Nephron progenitor cell (in vitro differentiated cells): ENCODE measurements around the gene PTPN22.
A peak's percentile ranks its signal among the peaks of the same experiment; 100 is the strongest.

Experiments
- DNase-seq: peaks from one replicate; pipeline ENCODE4 v3.0.0; 2021
- H3K27ac Mint-ChIP-seq: 2 replicates; pipeline ENCODE4 v1.8.0; 2021; ENCODE audit warnings: mild to moderate bottlenecking, moderate library complexity, mixed read lengths
- H3K27me3 Mint-ChIP-seq: 2 replicates; pipeline ENCODE4 v1.8.0; 2021; ENCODE audit warnings: mild to moderate bottlenecking, low read depth, mixed read lengths; ENCODE audit not compliant: poor library complexity
- H3K36me3 Mint-ChIP-seq: 2 replicates; pipeline ENCODE4 v1.8.0; 2021; ENCODE audit warnings: low read depth, mixed read lengths
- H3K4me1 Mint-ChIP-seq: 2 replicates; pipeline ENCODE4 v1.8.0; 2021; ENCODE audit warnings: mixed read lengths
- H3K4me3 Mint-ChIP-seq: 2 replicates; pipeline ENCODE4 v1.8.0; 2021; ENCODE audit warnings: mild to moderate bottlenecking, moderate library complexity, mixed read lengths
- H3K9me3 Mint-ChIP-seq: 2 replicates; pipeline ENCODE4 v1.8.0; 2021; ENCODE audit warnings: mild to moderate bottlenecking, moderate library complexity, mixed read lengths
- CTCF ChIP-seq: fragments of 200-600 bp; sonication (generic); IDR thresholded peaks from 2 replicates; pipeline ENCODE4 v1.5.0; 2021; ENCODE audit warnings: antibody characterized with exemption

PTPN22 gene

GRCh38 chr1:113800487-113800886 lies 71.0 kb downstream of the PTPN22 start:
- no peak overlapping the region for H3K27ac Mint-ChIP-seq
- DNase-seq: no peak
- H3K4me1 Mint-ChIP-seq: peaks cover 7% of the 10 kb centered on the region
- no peaks in the 10 kb centered on the region for H3K27me3 Mint-ChIP-seq
- peaks cover 61% of the 10 kb centered on the region for H3K36me3 Mint-ChIP-seq
- no peak overlapping the region for H3K4me3 Mint-ChIP-seq
- peaks cover 9% of the 10 kb centered on the region for H3K9me3 Mint-ChIP-seq
- no peak for TF ChIP-seq CTCF

- no peak for DNase-seq
- Mint-ChIP-seq H3K27me3 (no peaks in the 10 kb centered on the region), H3K4me3 (no peak overlapping the region), H3K36me3 (peaks cover 61% of the 10 kb centered on the region), H3K4me1 (no peaks in the 10 kb centered on the region), H3K9me3 (no peaks in the 10 kb centered on the region), H3K27ac (no peak overlapping the region)
- no peak for TF ChIP-seq CTCF
Measured at GRCh38 chr1:113797472-113797871, 74.0 kb downstream of the PTPN22 start.

- no peaks in the 10 kb centered on the region for H3K9me3 Mint-ChIP-seq
- H3K27me3 Mint-ChIP-seq: no peaks in the 10 kb centered on the region
- no peak for DNase-seq
- no peak overlapping the region for H3K4me3 Mint-ChIP-seq
- no peaks in the 10 kb centered on the region for H3K4me1 Mint-ChIP-seq
- peaks cover 79% of the 10 kb centered on the region for H3K36me3 Mint-ChIP-seq
- no peak for TF ChIP-seq CTCF
- H3K27ac Mint-ChIP-seq: no peak overlapping the region
Measured at GRCh38 chr1:113793878-113794834, 77.4 kb downstream of the PTPN22 start.

- Mint-ChIP-seq H3K9me3 (no peaks in the 10 kb centered on the region), H3K36me3 (peaks cover 90% of the 10 kb centered on the region), H3K27ac (no peak overlapping the region), H3K27me3 (no peaks in the 10 kb centered on the region), H3K4me1 (no peaks in the 10 kb centered on the region), H3K4me3 (no peak overlapping the region)
- DNase-seq: no peak
- TF ChIP-seq CTCF: no peak
Measured at GRCh38 chr1:113792986-113793385, 78.5 kb downstream of the PTPN22 start.

- Mint-ChIP-seq H3K27me3 (no peaks in the 10 kb centered on the region), H3K27ac (peak overlapping the region; percentile 81), H3K9me3 (no peaks in the 10 kb centered on the region), H3K4me1 (no peaks in the 10 kb centered on the region), H3K4me3 (no peak overlapping the region), H3K36me3 (peaks cover 90% of the 10 kb centered on the region)
- DNase-seq: no peak
- no peak for TF ChIP-seq CTCF
Measured at GRCh38 chr1:113792471-113792870, 79.0 kb downstream of the PTPN22 start.

- Mint-ChIP-seq H3K4me3 (no peak overlapping the region), H3K9me3 (no peaks in the 10 kb centered on the region), H3K36me3 (peaks cover 72% of the 10 kb centered on the region), H3K27me3 (no peaks in the 10 kb centered on the region), H3K27ac (no peak overlapping the region), H3K4me1 (peaks cover 17% of the 10 kb centered on the region)
- no peak for DNase-seq
- TF ChIP-seq CTCF: no peak
Measured at GRCh38 chr1:113788802-113789201, 82.7 kb downstream of the PTPN22 start.
